ENCODE data around the gene LAT.
A peak's percentile ranks its signal among the peaks of the same experiment; 100 is the strongest.

LAT gene

DNA sequence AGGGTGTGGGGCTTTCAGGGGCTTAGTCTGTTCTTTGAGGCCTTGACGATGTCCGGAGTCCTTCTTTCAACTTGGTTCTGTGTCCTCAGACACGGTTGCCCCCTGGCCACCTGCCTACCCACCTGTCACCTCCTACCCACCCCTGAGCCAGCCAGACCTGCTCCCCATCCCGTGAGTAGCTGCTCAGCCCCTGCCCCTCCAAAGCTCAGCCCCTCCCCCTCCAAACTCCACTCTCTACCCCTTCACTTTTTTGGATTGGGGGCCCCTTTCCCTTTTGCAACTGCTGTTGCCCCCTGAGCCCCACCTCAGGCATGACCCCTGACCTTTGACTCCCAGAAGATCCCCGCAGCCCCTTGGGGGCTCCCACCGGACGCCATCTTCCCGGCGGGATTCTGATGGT, 1.2 kb downstream of the LAT start:
- H3K4me1 ChIP-seq (ENCODE audit: control insufficient read depth in 2 of 2, insufficient read depth in 2 of 2, low read length in 2 of 2): no peaks in the 10 kb centered on the region
- no peaks in the 10 kb centered on the region for H3K9me3 ChIP-seq (ENCODE audit: control insufficient read depth in 2 of 2, low read length in 2 of 2)
- no peaks in the 10 kb centered on the region for H3K27me3 ChIP-seq (ENCODE audit: control insufficient read depth in 2 of 2, insufficient read depth in 2 of 2, low read length in 2 of 2)
- H3K9ac ChIP-seq (ENCODE audit: low read depth in 1 of 2, low read length in 2 of 2): no peak overlapping the region
- H3K36me3 ChIP-seq (ENCODE audit: control insufficient read depth in 2 of 2, insufficient read depth in 2 of 2, low read length in 2 of 2): peaks cover 15 to 44% of the 10 kb centered on the region in 2 donors
- H3K4me3 ChIP-seq (ENCODE audit: low read length in 2 of 2): peak overlapping the region; percentile 36 to 65
- peak overlapping the region in 1 of 2 donors; percentile 38 for H3K27ac ChIP-seq (ENCODE audit: low read depth in 2 of 2, low read length in 2 of 2)

DNA sequence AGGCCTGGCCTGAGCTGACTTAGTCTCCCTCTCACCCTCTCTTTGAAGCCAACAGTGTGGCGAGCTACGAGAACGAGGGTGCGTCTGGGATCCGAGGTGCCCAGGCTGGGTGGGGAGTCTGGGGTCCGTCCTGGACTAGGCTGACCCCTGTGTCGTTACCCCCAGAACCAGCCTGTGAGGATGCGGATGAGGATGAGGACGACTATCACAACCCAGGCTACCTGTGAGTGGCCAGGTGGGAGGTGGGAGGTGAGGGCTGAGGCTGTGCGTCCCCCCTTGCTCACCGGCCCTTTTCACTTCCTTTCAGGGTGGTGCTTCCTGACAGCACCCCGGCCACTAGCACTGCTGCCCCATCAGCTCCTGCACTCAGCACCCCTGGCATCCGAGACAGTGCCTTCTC, 1.6 kb downstream of the LAT start:
- Histone ChIP-seq H3K27me3 (ENCODE audit: control insufficient read depth in 2 of 2, insufficient read depth in 2 of 2, low read length in 2 of 2) (no peaks in the 10 kb centered on the region), H3K36me3 (ENCODE audit: control insufficient read depth in 2 of 2, insufficient read depth in 2 of 2, low read length in 2 of 2) (peaks cover 15 to 39% of the 10 kb centered on the region in 2 donors), H3K4me1 (ENCODE audit: control insufficient read depth in 2 of 2, insufficient read depth in 2 of 2, low read length in 2 of 2) (no peaks in the 10 kb centered on the region), H3K9ac (ENCODE audit: low read depth in 1 of 2, low read length in 2 of 2) (no peak overlapping the region), H3K9me3 (ENCODE audit: control insufficient read depth in 2 of 2, low read length in 2 of 2) (no peaks in the 10 kb centered on the region), H3K27ac (ENCODE audit: low read depth in 2 of 2, low read length in 2 of 2) (peak overlapping the region in 1 of 2 donors; percentile 23), H3K4me3 (ENCODE audit: low read length in 2 of 2) (peak overlapping the region in 1 of 2 donors; percentile 65)

DNA sequence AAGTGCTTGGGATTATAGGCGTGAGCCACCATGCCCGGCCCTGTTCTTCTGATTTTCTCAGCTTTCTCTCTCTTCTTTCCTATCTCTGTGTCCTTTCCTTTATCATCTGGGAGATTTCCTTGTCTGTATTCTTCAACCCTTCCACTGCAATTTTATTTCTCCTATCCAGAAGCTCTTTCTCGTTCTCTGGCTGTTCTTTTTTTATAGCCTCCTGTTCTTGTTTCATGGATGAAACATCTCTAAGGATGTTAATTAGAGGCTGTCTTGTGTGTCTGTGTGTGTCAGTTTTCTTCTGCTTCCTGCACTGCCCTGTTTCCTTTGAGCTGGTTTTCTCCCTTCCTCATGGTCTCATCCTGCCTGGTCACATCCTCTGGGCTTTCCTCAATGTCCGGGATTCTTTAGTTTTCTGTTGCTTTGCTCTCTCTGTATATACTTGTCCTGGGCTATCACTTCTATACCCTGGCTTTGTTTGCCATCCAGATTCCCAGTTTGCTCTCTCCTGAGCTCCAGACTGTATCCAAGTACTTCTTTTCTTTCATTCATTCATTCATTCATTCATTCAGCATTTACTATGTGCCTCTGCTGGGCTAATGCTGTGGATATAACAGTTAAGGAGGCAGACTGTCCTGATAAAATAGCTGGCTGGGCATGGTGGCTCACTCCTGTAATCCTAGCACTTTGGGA, 2.5 kb downstream of the LAT start:
- peaks cover 14 to 32% of the 10 kb centered on the region in 2 donors for H3K36me3 ChIP-seq (ENCODE audit: control insufficient read depth in 2 of 2, insufficient read depth in 2 of 2, low read length in 2 of 2)
- H3K27ac ChIP-seq (ENCODE audit: low read depth in 2 of 2, low read length in 2 of 2): no peak overlapping the region
- no peaks in the 10 kb centered on the region for H3K27me3 ChIP-seq (ENCODE audit: control insufficient read depth in 2 of 2, insufficient read depth in 2 of 2, low read length in 2 of 2)
- H3K9me3 ChIP-seq (ENCODE audit: control insufficient read depth in 2 of 2, low read length in 2 of 2): no peaks in the 10 kb centered on the region
- H3K4me3 ChIP-seq (ENCODE audit: low read length in 2 of 2): no peak overlapping the region
- no peaks in the 10 kb centered on the region for H3K4me1 ChIP-seq (ENCODE audit: control insufficient read depth in 2 of 2, insufficient read depth in 2 of 2, low read length in 2 of 2)
- H3K9ac ChIP-seq (ENCODE audit: low read depth in 1 of 2, low read length in 2 of 2): no peak overlapping the region

DNA sequence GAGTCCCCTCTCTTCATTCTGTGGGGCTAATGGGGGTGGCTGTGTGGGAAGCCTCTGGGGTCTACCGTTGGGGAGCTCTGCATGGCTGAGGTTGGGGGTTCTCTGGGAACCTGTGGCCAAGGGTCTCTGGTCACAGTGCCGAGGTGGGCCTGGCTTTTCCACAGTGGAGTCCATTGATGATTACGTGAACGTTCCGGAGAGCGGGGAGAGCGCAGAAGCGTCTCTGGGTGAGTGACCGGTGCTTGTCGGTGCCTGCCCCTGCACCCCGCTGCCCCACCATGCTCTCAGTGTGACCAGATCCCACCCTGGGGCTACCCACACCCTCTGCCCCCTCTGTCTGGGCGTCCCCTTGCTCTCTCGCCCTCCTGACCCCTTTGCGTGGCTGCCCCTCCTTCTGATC, 4.5 kb downstream of the LAT start:
- Histone ChIP-seq H3K36me3 (ENCODE audit: control insufficient read depth in 2 of 2, insufficient read depth in 2 of 2, low read length in 2 of 2) (peaks cover 9 to 22% of the 10 kb centered on the region in 2 donors), H3K4me1 (ENCODE audit: control insufficient read depth in 2 of 2, insufficient read depth in 2 of 2, low read length in 2 of 2) (no peaks in the 10 kb centered on the region), H3K9ac (ENCODE audit: low read depth in 1 of 2, low read length in 2 of 2) (no peak overlapping the region), H3K27ac (ENCODE audit: low read depth in 2 of 2, low read length in 2 of 2) (no peak overlapping the region), H3K9me3 (ENCODE audit: control insufficient read depth in 2 of 2, low read length in 2 of 2) (no peaks in the 10 kb centered on the region), H3K27me3 (ENCODE audit: control insufficient read depth in 2 of 2, insufficient read depth in 2 of 2, low read length in 2 of 2) (no peaks in the 10 kb centered on the region), H3K4me3 (ENCODE audit: low read length in 2 of 2) (no peak overlapping the region)

DNA sequence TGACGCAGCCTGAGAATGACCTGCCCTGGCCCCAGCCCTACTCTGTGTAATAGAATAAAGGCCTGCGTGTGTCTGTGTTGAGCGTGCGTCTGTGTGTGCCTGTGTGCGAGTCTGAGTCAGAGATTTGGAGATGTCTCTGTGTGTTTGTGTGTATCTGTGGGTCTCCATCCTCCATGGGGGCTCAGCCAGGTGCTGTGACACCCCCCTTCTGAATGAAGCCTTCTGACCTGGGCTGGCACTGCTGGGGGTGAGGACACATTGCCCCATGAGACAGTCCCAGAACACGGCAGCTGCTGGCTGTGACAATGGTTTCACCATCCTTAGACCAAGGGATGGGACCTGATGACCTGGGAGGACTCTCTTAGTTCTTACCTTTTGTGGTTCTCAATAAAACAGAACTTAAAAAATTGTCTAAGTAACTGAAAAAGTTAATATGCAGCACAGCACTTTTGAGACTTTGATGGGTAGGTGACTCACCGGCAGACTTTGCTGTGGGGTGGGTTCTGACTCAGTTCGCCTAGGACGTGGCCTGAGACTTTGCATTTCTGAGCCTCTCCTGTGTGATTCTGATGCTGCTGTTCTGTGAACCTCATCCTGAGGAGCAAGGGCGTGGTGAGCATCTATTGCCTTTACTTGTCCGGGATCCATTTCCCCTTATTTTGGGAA, 5.7 kb downstream of the LAT start:
- no peaks in the 10 kb centered on the region for H3K9me3 ChIP-seq (ENCODE audit: control insufficient read depth in 2 of 2, low read length in 2 of 2)
- H3K36me3 ChIP-seq (ENCODE audit: control insufficient read depth in 2 of 2, insufficient read depth in 2 of 2, low read length in 2 of 2): peaks cover 8 to 22% of the 10 kb centered on the region in 2 donors
- no peaks in the 10 kb centered on the region for H3K27me3 ChIP-seq (ENCODE audit: control insufficient read depth in 2 of 2, insufficient read depth in 2 of 2, low read length in 2 of 2)
- H3K9ac ChIP-seq (ENCODE audit: low read depth in 1 of 2, low read length in 2 of 2): no peak overlapping the region
- no peaks in the 10 kb centered on the region for H3K4me1 ChIP-seq (ENCODE audit: control insufficient read depth in 2 of 2, insufficient read depth in 2 of 2, low read length in 2 of 2)
- no peak overlapping the region for H3K27ac ChIP-seq (ENCODE audit: low read depth in 2 of 2, low read length in 2 of 2)
- no peak overlapping the region for H3K4me3 ChIP-seq (ENCODE audit: low read length in 2 of 2)

DNA sequence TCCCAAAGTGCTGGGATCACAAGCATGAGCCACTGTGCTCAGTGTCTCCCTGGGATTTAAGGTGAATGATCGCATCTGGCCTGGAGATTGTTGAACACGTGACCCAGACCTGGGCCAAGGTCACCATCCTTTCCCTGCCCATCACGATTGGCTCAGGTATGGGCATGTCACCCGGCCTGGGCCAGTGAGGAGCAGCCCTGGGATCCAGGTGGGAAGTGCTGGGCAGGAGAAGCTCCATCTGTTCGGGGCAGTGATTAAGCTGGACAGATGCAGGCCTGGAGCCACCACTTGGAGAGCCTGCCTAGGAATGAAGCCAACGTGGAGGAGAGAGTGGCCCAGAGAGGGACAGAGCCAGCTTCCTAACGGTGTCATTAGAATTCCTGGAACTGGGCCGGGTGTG, 6.8 kb downstream of the LAT start:
- H3K27me3 ChIP-seq (ENCODE audit: control insufficient read depth in 2 of 2, insufficient read depth in 2 of 2, low read length in 2 of 2): no peaks in the 10 kb centered on the region
- no peak overlapping the region for H3K4me3 ChIP-seq (ENCODE audit: low read length in 2 of 2)
- no peaks in the 10 kb centered on the region for H3K9me3 ChIP-seq (ENCODE audit: control insufficient read depth in 2 of 2, low read length in 2 of 2)
- H3K27ac ChIP-seq (ENCODE audit: low read depth in 2 of 2, low read length in 2 of 2): no peak overlapping the region
- H3K9ac ChIP-seq (ENCODE audit: low read depth in 1 of 2, low read length in 2 of 2): no peak overlapping the region
- no peaks in the 10 kb centered on the region for H3K4me1 ChIP-seq (ENCODE audit: control insufficient read depth in 2 of 2, insufficient read depth in 2 of 2, low read length in 2 of 2)
- peaks cover 4 to 16% of the 10 kb centered on the region in 2 donors for H3K36me3 ChIP-seq (ENCODE audit: control insufficient read depth in 2 of 2, insufficient read depth in 2 of 2, low read length in 2 of 2)

DNA sequence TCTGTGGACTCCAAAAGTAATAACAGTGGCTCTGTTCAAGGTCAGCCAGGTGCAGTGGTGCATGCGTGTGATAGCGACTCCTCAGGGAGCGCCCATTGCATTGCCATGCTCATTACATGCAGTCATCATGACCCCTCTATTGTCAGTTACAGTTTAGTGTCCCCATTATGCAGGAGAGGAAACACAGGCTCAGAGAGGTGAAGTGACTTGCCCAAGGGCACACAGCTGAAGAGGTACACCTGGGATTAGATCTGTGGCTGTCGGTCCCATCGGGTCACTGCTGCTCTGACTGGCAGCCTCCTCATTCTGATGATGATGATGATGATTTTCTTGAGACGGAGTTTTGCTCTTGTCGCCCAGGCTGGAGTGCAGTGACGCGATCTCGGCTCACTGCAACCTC, 7.6 kb downstream of the LAT start:
- Histone ChIP-seq H3K9me3 (ENCODE audit: control insufficient read depth in 2 of 2, low read length in 2 of 2) (no peaks in the 10 kb centered on the region), H3K27me3 (ENCODE audit: control insufficient read depth in 2 of 2, insufficient read depth in 2 of 2, low read length in 2 of 2) (no peaks in the 10 kb centered on the region), H3K9ac (ENCODE audit: low read depth in 1 of 2, low read length in 2 of 2) (no peak overlapping the region), H3K4me3 (ENCODE audit: low read length in 2 of 2) (no peak overlapping the region), H3K27ac (ENCODE audit: low read depth in 2 of 2, low read length in 2 of 2) (no peak overlapping the region), H3K4me1 (ENCODE audit: control insufficient read depth in 2 of 2, insufficient read depth in 2 of 2, low read length in 2 of 2) (no peaks in the 10 kb centered on the region), H3K36me3 (ENCODE audit: control insufficient read depth in 2 of 2, insufficient read depth in 2 of 2, low read length in 2 of 2) (peaks cover 4 to 9% of the 10 kb centered on the region in 2 donors)

DNA sequence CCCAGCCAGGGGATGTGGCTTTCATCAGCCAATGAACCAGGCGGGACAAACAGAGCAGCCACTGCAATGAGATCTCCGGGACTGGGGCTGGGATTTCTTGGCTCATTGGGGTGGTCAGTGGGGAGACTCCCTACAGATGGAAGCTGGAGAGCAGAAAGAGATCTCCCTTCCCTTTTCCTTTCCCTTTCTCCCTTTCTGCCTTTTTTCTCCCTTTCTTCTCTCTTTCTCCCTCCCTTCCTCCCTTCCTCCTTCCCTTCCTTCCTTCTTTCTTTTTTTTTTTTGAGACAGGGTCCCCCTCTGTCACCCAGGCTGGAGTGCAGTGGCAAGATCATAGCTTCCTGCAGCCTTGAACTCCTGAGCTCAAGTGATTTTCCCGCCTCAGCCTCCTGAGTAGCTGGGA, 14.0 kb downstream of the LAT start:
- Histone ChIP-seq H3K9ac (ENCODE audit: low read depth in 1 of 2, low read length in 2 of 2) (no peak overlapping the region), H3K27ac (ENCODE audit: low read depth in 2 of 2, low read length in 2 of 2) (no peak overlapping the region), H3K36me3 (ENCODE audit: control insufficient read depth in 2 of 2, insufficient read depth in 2 of 2, low read length in 2 of 2) (no peaks in the 10 kb centered on the region), H3K9me3 (ENCODE audit: control insufficient read depth in 2 of 2, low read length in 2 of 2) (no peaks in the 10 kb centered on the region), H3K4me1 (ENCODE audit: control insufficient read depth in 2 of 2, insufficient read depth in 2 of 2, low read length in 2 of 2) (no peaks in the 10 kb centered on the region), H3K27me3 (ENCODE audit: control insufficient read depth in 2 of 2, insufficient read depth in 2 of 2, low read length in 2 of 2) (no peaks in the 10 kb centered on the region), H3K4me3 (ENCODE audit: low read length in 2 of 2) (no peak overlapping the region)

DNA sequence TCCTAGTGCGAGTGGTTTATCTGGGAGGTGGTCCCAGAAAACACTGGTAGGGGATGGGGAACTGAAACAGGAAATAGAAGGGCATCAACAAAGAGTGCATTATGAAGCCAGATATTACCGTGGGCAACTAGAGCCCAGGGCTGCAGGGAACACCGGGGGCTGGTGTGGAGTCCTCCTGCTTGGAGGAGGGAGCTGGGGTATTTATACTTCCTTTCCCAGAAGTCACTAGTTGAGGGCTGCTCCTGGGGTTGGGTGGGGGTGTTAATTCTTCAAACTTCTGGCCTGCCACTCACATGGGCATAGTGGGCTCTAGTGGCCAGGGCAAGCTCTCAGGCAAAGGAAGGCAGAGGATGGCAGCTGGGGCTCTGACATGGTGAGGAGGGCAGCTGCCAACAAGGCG, 14.7 kb downstream of the LAT start:
- Histone ChIP-seq H3K9me3 (ENCODE audit: control insufficient read depth in 2 of 2, low read length in 2 of 2) (no peaks in the 10 kb centered on the region), H3K4me1 (ENCODE audit: control insufficient read depth in 2 of 2, insufficient read depth in 2 of 2, low read length in 2 of 2) (no peaks in the 10 kb centered on the region), H3K9ac (ENCODE audit: low read depth in 1 of 2, low read length in 2 of 2) (no peak overlapping the region), H3K27me3 (ENCODE audit: control insufficient read depth in 2 of 2, insufficient read depth in 2 of 2, low read length in 2 of 2) (no peaks in the 10 kb centered on the region), H3K4me3 (ENCODE audit: low read length in 2 of 2) (no peak overlapping the region), H3K27ac (ENCODE audit: low read depth in 2 of 2, low read length in 2 of 2) (no peak overlapping the region), H3K36me3 (ENCODE audit: control insufficient read depth in 2 of 2, insufficient read depth in 2 of 2, low read length in 2 of 2) (no peaks in the 10 kb centered on the region)

GRCh38 chr16:29000019-29000418, 15.2 kb downstream of the LAT start:
- H3K36me3 ChIP-seq (ENCODE audit: control insufficient read depth in 2 of 2, insufficient read depth in 2 of 2, low read length in 2 of 2): no peaks in the 10 kb centered on the region
- H3K4me3 ChIP-seq (ENCODE audit: low read length in 2 of 2): no peak overlapping the region
- no peaks in the 10 kb centered on the region for H3K27me3 ChIP-seq (ENCODE audit: control insufficient read depth in 2 of 2, insufficient read depth in 2 of 2, low read length in 2 of 2)
- no peaks in the 10 kb centered on the region for H3K4me1 ChIP-seq (ENCODE audit: control insufficient read depth in 2 of 2, insufficient read depth in 2 of 2, low read length in 2 of 2)
- H3K27ac ChIP-seq (ENCODE audit: low read depth in 2 of 2, low read length in 2 of 2): no peak overlapping the region
- H3K9me3 ChIP-seq (ENCODE audit: control insufficient read depth in 2 of 2, low read length in 2 of 2): no peaks in the 10 kb centered on the region
- no peak overlapping the region for H3K9ac ChIP-seq (ENCODE audit: low read depth in 1 of 2, low read length in 2 of 2)
